ENCODE data around the gene VSIG4. TPM values are rescaled to one million over a fixed set of nuclear protein-coding genes. Genes with fewer than 3 reads are reported as not detected.

Gene VSIG4
- total RNA-seq, 1 experiment from 2014 or later = not detected

DNA sequence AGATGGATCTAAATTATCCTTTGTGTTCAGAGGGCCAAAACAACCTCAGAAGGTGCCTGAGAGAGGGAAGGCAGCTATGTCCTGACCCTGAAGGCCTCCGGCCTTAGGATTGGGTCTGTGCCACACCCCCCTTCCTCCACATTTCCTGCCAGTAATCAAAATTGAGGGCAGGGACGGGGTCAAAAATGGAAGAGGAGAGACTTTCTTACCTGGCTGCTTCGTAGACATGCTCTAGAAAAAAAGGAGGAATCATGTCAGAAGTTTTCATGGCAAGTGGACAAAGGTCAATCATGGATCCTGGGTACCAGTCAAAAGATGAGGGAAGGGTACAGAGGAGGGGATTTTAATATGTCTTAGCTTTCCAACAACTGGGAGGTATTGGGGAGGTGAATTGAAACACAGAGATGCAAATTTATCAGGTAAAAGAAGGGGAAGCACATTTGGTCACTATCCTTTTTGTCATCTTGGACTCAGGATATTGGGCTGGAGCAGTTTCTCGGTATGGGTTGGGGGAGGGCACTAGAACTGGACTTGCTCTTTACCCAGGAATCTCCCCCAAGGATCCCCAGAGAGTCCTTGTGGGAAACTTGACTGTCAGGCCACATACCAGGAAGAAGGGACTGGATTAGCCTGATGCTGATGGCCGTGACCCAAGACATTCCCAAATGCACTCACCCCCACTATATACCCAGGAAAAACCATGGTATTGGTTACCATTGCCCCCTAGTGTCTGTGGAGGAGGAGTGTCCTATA is 17.1 kb downstream of the VSIG4 start:
- no peak overlapping the region for H2AK5ac ChIP-seq (ENCODE audit: insufficient read length, low read length)
- H4K20me1 ChIP-seq (ENCODE audit: control insufficient read depth, insufficient read depth, insufficient read length) = no peaks in the 10 kb centered on the region
- H3K36me3 Mint-ChIP-seq (ENCODE audit: insufficient read depth in 1 of 3, low read depth in 3 of 3) = peaks cover 0 to 2% (median 0%) of the 10 kb centered on the region in 3 experiments; a peak in 3 of 7 replicates
- peaks cover 2% of the 10 kb centered on the region; the same call in 1 of the 2 replicates for H3K27me3 Mint-ChIP-seq (ENCODE audit: low read depth)
- no peaks in the 10 kb centered on the region for H3K27me3 ChIP-seq (ENCODE audit: insufficient read depth, low read length)
- no peaks in the 10 kb centered on the region for H3K4me1 Mint-ChIP-seq
- H4K5ac ChIP-seq (ENCODE audit: insufficient read length, low read depth, low read length) = no peak overlapping the region
- peak overlapping the region; percentile 75 for H2BK20ac ChIP-seq (ENCODE audit: low read depth, low read length, poor library complexity, severe bottlenecking)
- DNase-seq = peak; percentile 25
- peaks cover 65% of the 10 kb centered on the region in 2 experiments for H3K9me3 Mint-ChIP-seq
- no peaks in the 10 kb centered on the region for H3K79me2 ChIP-seq (ENCODE audit: insufficient read depth, low read length)
- H3K79me1 ChIP-seq (ENCODE audit: insufficient read depth, low read depth, low read length, poor library complexity, severe bottlenecking) = no peaks in the 10 kb centered on the region
- H4K91ac ChIP-seq (ENCODE audit: insufficient read length, low read depth, low read length) = no peak overlapping the region
- no peak overlapping the region for H2BK12ac ChIP-seq (ENCODE audit: insufficient read length, low read depth, low read length)
- no peak overlapping the region for H3K56ac ChIP-seq (ENCODE audit: insufficient read length, low read depth, low read length)
- no peak overlapping the region for H3T11ph ChIP-seq (ENCODE audit: low read length)
- no peak overlapping the region for H3K4me3 Mint-ChIP-seq
- H2AFZ ChIP-seq (ENCODE audit: low read length) = no peak overlapping the region
- no peak overlapping the region for H4K8ac ChIP-seq (replicated peaks; ENCODE audit: insufficient read length, low read depth, low read length)
- H3K23me2 ChIP-seq (ENCODE audit: insufficient read length, low read depth, low read length, poor library complexity, severe bottlenecking) = no peaks in the 10 kb centered on the region
- H3K4ac ChIP-seq (ENCODE audit: low read depth, low read length) = no peak overlapping the region
- H3K27ac ChIP-seq (ENCODE audit: insufficient read length, low read depth, low read length) = no peak overlapping the region
- no peak overlapping the region for H2BK5ac ChIP-seq (ENCODE audit: insufficient read length, low read length)
- H3K4me1 ChIP-seq (ENCODE audit: insufficient read depth, low read length) = no peaks in the 10 kb centered on the region
- no peak overlapping the region for H3K14ac ChIP-seq (ENCODE audit: insufficient read depth, low read length)
- peaks cover 64% of the 10 kb centered on the region for H3K9me3 ChIP-seq (ENCODE audit: control insufficient read depth, low read depth, low read length)
- no peak overlapping the region for H3K18ac ChIP-seq (ENCODE audit: insufficient read length, low read depth, low read length)
- no peak overlapping the region for H3K4me2 ChIP-seq (ENCODE audit: insufficient read depth, insufficient read length, low read length)
- no CpG with 5 or more reads among the region's 5 CpGs for WGBS (ENCODE audit: extremely low coverage, insufficient read length, low lambda C conversion rate)
- H2BK120ac ChIP-seq (ENCODE audit: low read depth, low read length, poor library complexity, severe bottlenecking) = no peak overlapping the region
- H3K9ac ChIP-seq (ENCODE audit: extremely low read depth, insufficient read length, low read length) = no peak overlapping the region
- no peak overlapping the region for H3K23ac ChIP-seq (ENCODE audit: insufficient read length, low read depth, low read length)
- peak; percentile 54 for TF ChIP-seq CTCF (conservative IDR thresholded peaks at IDR 0.05)
- no peak overlapping the region for H3K27ac Mint-ChIP-seq
- no peak overlapping the region for H2BK15ac ChIP-seq (ENCODE audit: low read depth, low read length)
